ENCODE results near the gene PSORS1C1. TPM values are rescaled to one million over a fixed set of nuclear protein-coding genes. Genes with fewer than 3 reads are reported as not detected.

PSORS1C1 gene
- total RNA-seq (2022; extraction: Qiagen RNA extraction; ENCODE audit: low read depth), result 3.0 to 4.4 TPM (median 4.1 TPM) in 5 replicates

GRCh38 chr6:31114541-31114878, at the start of gene PSORS1C1:
Gene PSORS1C1, plus strand, starts transcription at chr6:31114800. Its CDS starts 14,833 bp downstream, at chr6:31129633.

DNA sequence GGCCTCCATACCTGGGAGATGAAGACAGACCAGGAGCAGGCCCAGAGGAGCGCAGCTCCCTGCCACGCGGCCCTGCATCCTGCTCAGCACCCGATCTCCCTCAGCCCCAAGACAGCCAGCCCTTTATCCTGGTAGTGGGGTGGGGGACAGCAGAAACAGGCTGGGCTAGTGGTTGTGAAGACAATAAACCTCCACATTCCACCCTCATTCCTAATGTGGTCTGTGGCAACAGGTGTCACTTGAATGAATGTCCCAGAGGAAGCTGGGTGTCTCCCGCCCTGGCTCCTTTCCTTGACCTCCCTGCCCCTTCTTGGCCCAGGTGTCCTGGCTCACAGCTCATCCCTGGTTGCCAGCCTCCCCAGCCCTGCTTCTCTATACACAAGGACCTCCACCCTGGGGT, 2.1 kb upstream of the PSORS1C1 start, which contains the start of gene C6orf15:
Gene C6orf15 (minus strand): TSS at position 98 of the 400 bp plus-strand sequence. CDS start 20 bp downstream, at position 78.

GRCh38 chr6:31120151-31120915, 5.7 kb downstream of the PSORS1C1 start, which contains the start of gene CDSN:
Gene CDSN, minus strand, starts transcription at chr6:31120446. Its CDS starts 27 bp downstream, at chr6:31120419.

DNA sequence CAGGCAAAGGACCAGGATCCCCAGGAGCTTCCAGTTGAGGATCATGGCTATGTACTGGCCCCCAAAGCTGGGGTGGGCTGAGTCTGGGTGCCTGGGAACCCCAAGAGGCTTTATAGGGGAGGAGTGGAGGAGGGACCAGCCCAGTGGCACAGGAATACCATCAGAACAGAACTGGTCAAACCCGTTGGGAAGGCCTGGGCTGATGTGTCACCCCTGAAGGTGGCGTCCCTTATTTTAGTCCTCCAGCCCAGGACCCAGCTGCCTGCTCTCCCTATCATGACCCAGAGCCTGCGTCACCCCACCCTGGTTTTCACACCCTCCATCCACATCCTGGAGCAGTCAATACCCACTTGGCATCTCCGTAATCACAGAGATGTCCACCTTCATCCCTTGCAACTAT, 24.4 kb downstream of the PSORS1C1 start, which contains the start of gene PSORS1C2:
Gene PSORS1C2 (minus strand): TSS at position 85 of the 400 bp plus-strand sequence. CDS start 40 bp downstream, at position 45.

GRCh38 chr6:31157513-31158139, 43.0 kb downstream of the PSORS1C1 start, which contains the start of gene CCHCR1:
Gene CCHCR1, minus strand, starts transcription at chr6:31157802. Its CDS starts 202 bp downstream, at chr6:31157600.

GRCh38 chr6:31158140-31158862, 43.7 kb downstream of the PSORS1C1 start, which contains the start of gene TCF19:
Gene TCF19, plus strand, starts transcription at chr6:31158589. Its CDS starts 881 bp downstream, at chr6:31159470.

DNA sequence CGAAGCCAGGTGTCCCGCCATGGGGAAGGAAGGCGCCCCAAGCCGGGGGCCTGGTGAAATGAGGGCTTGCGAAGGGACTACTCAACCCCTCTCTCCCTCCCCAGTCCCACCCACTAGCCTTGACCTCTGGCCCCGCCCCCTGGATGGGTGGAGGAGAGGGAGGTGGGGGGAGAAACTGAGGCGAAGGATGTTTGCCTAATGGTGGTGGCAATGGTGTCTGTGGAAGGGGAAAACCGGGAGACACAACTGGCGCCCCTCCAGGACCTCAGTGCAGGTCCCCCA, 55.9 kb downstream of the PSORS1C1 start, which contains the start of gene POU5F1:
Gene POU5F1 (minus strand): TSS at position 83 of the 282 bp plus-strand sequence. CDS start 62 bp downstream, at position 21.

Other genes starting within 250 kb of the PSORS1C1 start
- gene DDR1, start 230.3 kb upstream of the PSORS1C1 start, total RNA-seq (2022; extraction: Qiagen RNA extraction; ENCODE audit: low read depth), result 42.6 to 57.5 TPM (median 51.4 TPM) in 5 replicates
- 14.8 to 23.5 TPM (median 19.2 TPM) in 5 replicates for gene GTF2H4, start 206.6 kb upstream of the PSORS1C1 start, total RNA-seq (2022; extraction: Qiagen RNA extraction; ENCODE audit: low read depth)
- gene VARS2, start 200.6 kb upstream of the PSORS1C1 start, total RNA-seq (2022; extraction: Qiagen RNA extraction; ENCODE audit: low read depth), result 9.1 to 11.7 TPM (median 11.2 TPM) in 5 replicates
- not detected in 5 replicates for gene SFTA2, start 182.6 kb upstream of the PSORS1C1 start, total RNA-seq (2022; extraction: Qiagen RNA extraction; ENCODE audit: low read depth)
- gene MUCL3, start 173.8 kb upstream of the PSORS1C1 start, total RNA-seq (2022; extraction: Qiagen RNA extraction; ENCODE audit: low read depth), result 0.01 to 0.05 TPM (median 0.02 TPM) in 3 of 5 replicates, not detected in the others
- not detected in 5 replicates for gene MUC21, start 131.1 kb upstream of the PSORS1C1 start, total RNA-seq (2022; extraction: Qiagen RNA extraction; ENCODE audit: low read depth)
- 0.01 to 0.03 TPM in 2 of 5 replicates, not detected in the others for gene MUC22, start 104.3 kb upstream of the PSORS1C1 start, total RNA-seq (2022; extraction: Qiagen RNA extraction; ENCODE audit: low read depth)
- gene C6orf15, start 2.2 kb upstream of the PSORS1C1 start, total RNA-seq (2022; extraction: Qiagen RNA extraction; ENCODE audit: low read depth), result not detected in 5 replicates
- not detected in 5 replicates for gene CDSN, start 5.6 kb downstream of the PSORS1C1 start, total RNA-seq (2022; extraction: Qiagen RNA extraction; ENCODE audit: low read depth)
- gene PSORS1C2, start 24.3 kb downstream of the PSORS1C1 start, total RNA-seq (2022; extraction: Qiagen RNA extraction; ENCODE audit: low read depth), result not detected in 5 replicates
- 6.5 to 7.3 TPM (median 6.7 TPM) in 5 replicates for gene CCHCR1, start 43.0 kb downstream of the PSORS1C1 start, total RNA-seq (2022; extraction: Qiagen RNA extraction; ENCODE audit: low read depth)
- gene TCF19, start 43.8 kb downstream of the PSORS1C1 start, total RNA-seq (2022; extraction: Qiagen RNA extraction; ENCODE audit: low read depth), result 12.1 to 15.0 TPM (median 13.7 TPM) in 5 replicates
- 2.8 to 6.0 TPM (median 4.1 TPM) in 5 replicates for gene POU5F1, start 55.9 kb downstream of the PSORS1C1 start, total RNA-seq (2022; extraction: Qiagen RNA extraction; ENCODE audit: low read depth)
- gene HLA-C, start 157.3 kb downstream of the PSORS1C1 start, total RNA-seq (2022; extraction: Qiagen RNA extraction; ENCODE audit: low read depth), result 44.7 to 60.0 TPM (median 50.9 TPM) in 5 replicates
- gene HLA-B, start 242.4 kb downstream of the PSORS1C1 start, total RNA-seq (2022; extraction: Qiagen RNA extraction; ENCODE audit: low read depth), result 24.5 to 36.5 TPM (median 29.0 TPM) in 5 replicates

Data from A549 treated with RU486 at 1 μM for 4 hours (cell line).